ENCODE results near the gene ARL6IP6. TPM values are rescaled to one million over a fixed set of nuclear protein-coding genes. Genes with fewer than 3 reads are reported as not detected.

The ARL6IP6 gene
- polyA plus RNA-seq, 1 experiment, result 7.9 TPM

- Histone ChIP-seq H3K4me3 (ENCODE audit: low read depth, low read length) (no peak overlapping the region), H3K36me3 (ENCODE audit: control insufficient read depth, insufficient read depth, low read length) (no peaks in the 10 kb centered on the region), H3K27me3 (ENCODE audit: control insufficient read depth, insufficient read depth, low read length) (no peaks in the 10 kb centered on the region)
- CTCF ChIA-PET, result interaction anchor here (0.6 kb wide), 1 partner anchor 529 kb away, joined by 3 read pairs; no protein-coding TSS in a partner anchor
- POLR2A ChIA-PET, result no interaction called here
- no peak for TF ChIP-seq CTCF (IDR thresholded peaks at IDR 0.05; ENCODE audit: insufficient read depth, low read depth, low read length)
- DNase-seq (ENCODE audit: low read depth), result no peak
Observed at GRCh38 chr2:152696476-152696875, 21.9 kb upstream of the ARL6IP6 start.

GRCh38 chr2:152701198-152701597, 17.2 kb upstream of the ARL6IP6 start:
- DNase-seq (ENCODE audit: low read depth), result no peak
- no peak overlapping the region for H3K4me3 ChIP-seq (ENCODE audit: low read depth, low read length)
- H3K36me3 ChIP-seq (ENCODE audit: control insufficient read depth, insufficient read depth, low read length), result no peaks in the 10 kb centered on the region; the same call in 1 of the 2 replicates
- POLR2A ChIA-PET, result no interaction called here
- CTCF ChIA-PET, result no interaction called here
- no peaks in the 10 kb centered on the region for H3K27me3 ChIP-seq (ENCODE audit: control insufficient read depth, insufficient read depth, low read length)
- no peak for TF ChIP-seq CTCF (IDR thresholded peaks at IDR 0.05; ENCODE audit: insufficient read depth, low read depth, low read length)

- DNase-seq (ENCODE audit: low read depth), result no peak
- no peaks in the 10 kb centered on the region for H3K27me3 ChIP-seq (ENCODE audit: control insufficient read depth, insufficient read depth, low read length)
- POLR2A ChIA-PET, result no interaction called here
- no peaks in the 10 kb centered on the region; the same call in 1 of the 2 replicates for H3K36me3 ChIP-seq (ENCODE audit: control insufficient read depth, insufficient read depth, low read length)
- CTCF ChIA-PET, result interaction anchor here (0.6 kb wide), 1 partner anchor 260 kb away, joined by 3 read pairs; no protein-coding TSS in a partner anchor
- no peak overlapping the region for H3K4me3 ChIP-seq (ENCODE audit: low read depth, low read length)
- no peak for TF ChIP-seq CTCF (IDR thresholded peaks at IDR 0.05; ENCODE audit: insufficient read depth, low read depth, low read length)
Observed at GRCh38 chr2:152706477-152707021, 11.9 kb upstream of the ARL6IP6 start.

- no peaks in the 10 kb centered on the region for H3K27me3 ChIP-seq (ENCODE audit: control insufficient read depth, insufficient read depth, low read length)
- no peaks in the 10 kb centered on the region; the same call in 1 of the 2 replicates for H3K36me3 ChIP-seq (ENCODE audit: control insufficient read depth, insufficient read depth, low read length)
- DNase-seq (ENCODE audit: low read depth), result no peak
- no peak overlapping the region for H3K4me3 ChIP-seq (ENCODE audit: low read depth, low read length)
- CTCF ChIA-PET, result no interaction called here
- no peak for TF ChIP-seq CTCF (IDR thresholded peaks at IDR 0.05; ENCODE audit: insufficient read depth, low read depth, low read length)
- POLR2A ChIA-PET, result no interaction called here
Observed at GRCh38 chr2:152708742-152709141, 9.7 kb upstream of the ARL6IP6 start.

GRCh38 chr2:152710713-152711112, 7.7 kb upstream of the ARL6IP6 start:
- no peak for DNase-seq (ENCODE audit: low read depth)
- CTCF ChIA-PET, result no interaction called here
- Histone ChIP-seq H3K27me3 (ENCODE audit: control insufficient read depth, insufficient read depth, low read length) (no peaks in the 10 kb centered on the region), H3K36me3 (ENCODE audit: control insufficient read depth, insufficient read depth, low read length) (no peaks in the 10 kb centered on the region), H3K4me3 (ENCODE audit: low read depth, low read length) (no peak overlapping the region)
- POLR2A ChIA-PET, result no interaction called here
- TF ChIP-seq CTCF (IDR thresholded peaks at IDR 0.05; ENCODE audit: insufficient read depth, low read depth, low read length), result no peak
